ENCODE measurements around the gene MOSMO.
"Not testable (repeated sequence)": the region's sequence is repeated elsewhere in the genome, so short reads cannot be mapped to it uniquely, and the experiment has no call there.

The MOSMO gene

DNA sequence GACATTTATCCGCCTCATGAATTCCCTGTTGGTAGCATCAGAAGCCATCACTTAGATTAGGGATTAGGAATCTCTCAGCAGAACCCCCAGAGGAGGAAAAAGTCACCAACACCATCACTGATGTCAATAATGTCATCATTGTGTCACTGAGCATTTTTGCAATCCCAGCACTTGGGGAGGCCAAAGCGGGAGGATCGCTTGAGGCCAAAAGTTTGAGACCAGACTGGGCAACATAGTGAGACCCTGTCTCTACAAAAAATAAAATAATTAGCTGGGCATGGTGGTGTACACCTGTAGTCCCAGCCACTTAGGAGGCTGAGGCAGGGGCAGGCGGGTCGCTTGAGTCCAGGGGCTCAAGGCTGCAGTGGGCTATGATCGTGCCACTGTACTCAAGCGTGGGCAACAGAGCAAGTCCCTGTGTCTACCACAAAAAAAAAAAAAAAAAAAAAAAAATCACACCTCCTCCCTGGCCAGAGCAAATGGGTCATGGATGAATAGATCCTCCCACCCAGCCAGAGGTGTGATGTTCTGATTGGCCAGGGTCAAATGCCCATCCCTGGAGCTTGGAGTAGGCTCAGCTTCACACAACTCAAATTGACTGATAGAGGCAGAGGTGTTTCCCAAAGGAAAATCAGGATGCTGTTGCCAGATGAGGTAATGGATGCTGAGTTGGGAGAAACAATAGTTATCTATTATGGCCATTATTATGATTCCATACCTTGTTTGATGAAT lies 116.0 kb downstream of the MOSMO start:
- H3K36me3 ChIP-seq (ENCODE audit: control insufficient read depth, low read length) = no peaks in the 10 kb centered on the region
- H3K27ac ChIP-seq (ENCODE audit: low read depth, low read length) = no peak overlapping the region
- H3F3A ChIP-seq (ENCODE audit: control insufficient read depth, insufficient read depth) = no peaks in the 10 kb centered on the region
- H3K9me3 ChIP-seq (ENCODE audit: control insufficient read depth, insufficient read depth, low read length) = no peaks in the 10 kb centered on the region
- H3K9me2 ChIP-seq (replicated peaks; ENCODE audit: control insufficient read depth, low read length) = no peaks in the 10 kb centered on the region
- H3K4me3 ChIP-seq (ENCODE audit: low read length) = no peak overlapping the region
- H3K27me3 ChIP-seq (ENCODE audit: control insufficient read depth, low read length) = peaks cover 9% of the 10 kb centered on the region; the same call in 1 of the 2 replicates
- no peaks in the 10 kb centered on the region for H3K4me1 ChIP-seq (ENCODE audit: control insufficient read depth, low read length)
- H4K20me1 ChIP-seq (ENCODE audit: control insufficient read depth, insufficient read depth, low read depth, low read length) = no peaks in the 10 kb centered on the region
- no peak overlapping the region for H3K4me2 ChIP-seq (ENCODE audit: low read length)
- H3K79me2 ChIP-seq (ENCODE audit: control insufficient read depth, low read length) = no peaks in the 10 kb centered on the region
- TF ChIP-seq, protein P1, sequence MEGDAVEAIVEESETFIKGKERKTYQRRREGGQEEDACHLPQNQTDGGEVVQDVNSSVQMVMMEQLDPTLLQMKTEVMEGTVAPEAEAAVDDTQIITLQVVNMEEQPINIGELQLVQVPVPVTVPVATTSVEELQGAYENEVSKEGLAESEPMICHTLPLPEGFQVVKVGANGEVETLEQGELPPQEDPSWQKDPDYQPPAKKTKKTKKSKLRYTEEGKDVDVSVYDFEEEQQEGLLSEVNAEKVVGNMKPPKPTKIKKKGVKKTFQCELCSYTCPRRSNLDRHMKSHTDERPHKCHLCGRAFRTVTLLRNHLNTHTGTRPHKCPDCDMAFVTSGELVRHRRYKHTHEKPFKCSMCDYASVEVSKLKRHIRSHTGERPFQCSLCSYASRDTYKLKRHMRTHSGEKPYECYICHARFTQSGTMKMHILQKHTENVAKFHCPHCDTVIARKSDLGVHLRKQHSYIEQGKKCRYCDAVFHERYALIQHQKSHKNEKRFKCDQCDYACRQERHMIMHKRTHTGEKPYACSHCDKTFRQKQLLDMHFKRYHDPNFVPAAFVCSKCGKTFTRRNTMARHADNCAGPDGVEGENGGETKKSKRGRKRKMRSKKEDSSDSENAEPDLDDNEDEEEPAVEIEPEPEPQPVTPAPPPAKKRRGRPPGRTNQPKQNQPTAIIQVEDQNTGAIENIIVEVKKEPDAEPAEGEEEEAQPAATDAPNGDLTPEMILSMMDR (IDR thresholded peaks at IDR 0.05; ENCODE audit: low read depth, low read length, poor library complexity, severe bottlenecking) = no peak
- TF ChIP-seq EZH2phosphoT487 (IDR thresholded peaks at IDR 0.05; ENCODE audit: borderline replicate concordance, low read length) = no peak

DNA sequence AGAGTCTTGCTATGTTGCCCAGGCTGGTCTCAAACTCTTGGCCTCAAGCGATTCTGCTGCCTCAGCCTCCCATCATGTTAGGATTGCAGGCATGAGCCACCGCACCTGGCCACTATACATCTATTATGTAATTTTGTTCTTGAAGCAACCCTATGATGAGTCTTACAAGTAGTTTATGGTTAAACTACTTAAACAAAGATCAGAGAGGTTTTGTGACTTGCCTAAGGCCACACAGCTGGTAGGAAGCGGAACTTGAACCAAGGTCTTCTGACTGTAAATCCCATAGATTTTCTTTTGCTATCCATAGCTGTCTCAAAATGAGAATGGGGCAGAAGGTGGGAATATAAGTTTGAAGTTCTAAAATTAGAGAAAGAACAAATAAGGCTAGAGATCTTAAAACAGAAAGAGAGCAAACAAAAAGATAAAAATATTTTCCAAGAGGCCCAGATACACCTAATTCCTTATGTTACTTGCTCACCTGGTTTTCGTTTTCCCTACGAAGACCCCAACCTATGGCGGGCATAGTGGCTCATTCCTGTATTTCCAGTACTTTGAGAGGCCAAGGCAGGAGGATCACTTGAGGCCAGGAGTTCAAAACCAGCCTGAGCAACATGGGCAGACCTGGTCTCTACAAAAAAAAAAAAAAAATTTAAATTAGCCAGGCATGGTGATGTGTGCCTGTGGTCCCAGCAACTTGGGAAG lies 116.8 kb downstream of the MOSMO start:
- H3K9me2 ChIP-seq (replicated peaks; ENCODE audit: control insufficient read depth, low read length) = no peaks in the 10 kb centered on the region
- peaks cover 9% of the 10 kb centered on the region; the same call in 1 of the 2 replicates for H3K27me3 ChIP-seq (ENCODE audit: control insufficient read depth, low read length)
- no peaks in the 10 kb centered on the region for H3K79me2 ChIP-seq (ENCODE audit: control insufficient read depth, low read length)
- H4K20me1 ChIP-seq (ENCODE audit: control insufficient read depth, insufficient read depth, low read depth, low read length) = no peaks in the 10 kb centered on the region
- H3K9me3 ChIP-seq (ENCODE audit: control insufficient read depth, insufficient read depth, low read length) = no peaks in the 10 kb centered on the region
- H3K4me3 ChIP-seq (ENCODE audit: low read length) = no peak overlapping the region
- no peak overlapping the region for H3K4me2 ChIP-seq (ENCODE audit: low read length)
- no peaks in the 10 kb centered on the region for H3K36me3 ChIP-seq (ENCODE audit: control insufficient read depth, low read length)
- H3K27ac ChIP-seq (ENCODE audit: low read depth, low read length) = no peak overlapping the region
- H3K4me1 ChIP-seq (ENCODE audit: control insufficient read depth, low read length) = no peaks in the 10 kb centered on the region
- H3F3A ChIP-seq (ENCODE audit: control insufficient read depth, insufficient read depth) = no peaks in the 10 kb centered on the region
- TF ChIP-seq, protein P1 (IDR thresholded peaks at IDR 0.05; ENCODE audit: low read depth, low read length, poor library complexity, severe bottlenecking) = no peak
- TF ChIP-seq EZH2phosphoT487 (IDR thresholded peaks at IDR 0.05; ENCODE audit: borderline replicate concordance, low read length) = no peak

DNA sequence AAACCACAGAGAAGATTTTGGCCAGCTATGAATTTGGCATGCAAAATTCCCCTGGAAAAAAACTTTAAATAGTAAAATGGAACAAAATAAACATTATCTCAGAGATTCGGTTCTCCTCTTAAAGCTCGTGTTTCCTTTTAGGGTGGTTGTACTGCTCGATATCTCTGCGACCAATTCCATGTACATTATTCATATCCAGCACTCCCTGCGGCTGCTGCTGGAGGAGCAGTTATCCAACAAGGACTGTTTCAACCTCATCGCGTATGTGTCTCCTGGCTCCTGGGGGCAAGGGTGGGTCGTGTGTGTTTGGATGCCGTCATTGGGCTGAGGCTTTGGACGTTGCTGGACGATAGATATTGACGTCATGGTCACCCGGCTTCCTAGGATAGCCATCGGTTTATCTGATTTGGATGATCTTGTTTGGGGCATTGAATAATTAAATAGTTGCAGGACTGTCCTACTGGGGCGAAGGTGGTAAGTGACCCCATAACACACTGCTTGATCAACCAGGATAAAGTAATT lies 118.2 kb downstream of the MOSMO start:
- Histone ChIP-seq H3K9me3 (ENCODE audit: control insufficient read depth, insufficient read depth, low read length) (no peaks in the 10 kb centered on the region), H3K4me2 (ENCODE audit: low read length) (no peak overlapping the region), H4K20me1 (ENCODE audit: control insufficient read depth, insufficient read depth, low read depth, low read length) (no peaks in the 10 kb centered on the region), H3K27me3 (ENCODE audit: control insufficient read depth, low read length) (peaks cover 7% of the 10 kb centered on the region; the same call in 1 of the 2 replicates), H3K4me3 (ENCODE audit: low read length) (no peak overlapping the region), H3F3A (ENCODE audit: control insufficient read depth, insufficient read depth) (no peaks in the 10 kb centered on the region), H3K36me3 (ENCODE audit: control insufficient read depth, low read length) (no peaks in the 10 kb centered on the region), H3K79me2 (ENCODE audit: control insufficient read depth, low read length) (no peaks in the 10 kb centered on the region), H3K27ac (ENCODE audit: low read depth, low read length) (no peak overlapping the region), H3K9me2 (replicated peaks; ENCODE audit: control insufficient read depth, low read length) (no peaks in the 10 kb centered on the region), H3K4me1 (ENCODE audit: control insufficient read depth, low read length) (no peaks in the 10 kb centered on the region)
- no peak for TF ChIP-seq EZH2phosphoT487 (IDR thresholded peaks at IDR 0.05; ENCODE audit: borderline replicate concordance, low read length)
- TF ChIP-seq, protein P1 (IDR thresholded peaks at IDR 0.05; ENCODE audit: low read depth, low read length, poor library complexity, severe bottlenecking) = no peak

DNA sequence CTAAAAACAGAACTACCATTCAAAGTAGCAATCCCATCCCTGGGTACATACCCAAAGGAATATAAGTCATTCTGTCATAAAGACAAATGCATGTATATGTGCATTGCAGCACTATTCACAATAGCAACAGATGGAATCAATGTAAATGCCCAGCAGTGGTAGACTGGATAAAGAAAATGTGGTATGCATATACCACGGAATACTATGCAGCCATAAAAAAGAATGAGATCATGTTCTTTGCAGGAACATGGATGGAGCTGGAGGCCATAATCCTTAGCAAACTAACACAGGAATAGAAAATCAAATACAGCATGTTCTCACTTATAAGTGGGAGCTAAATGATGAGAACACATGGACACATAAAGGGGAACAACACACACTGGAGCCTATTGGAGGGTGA lies 120.6 kb downstream of the MOSMO start:
- not testable (repeated sequence) for H3K79me2 ChIP-seq (ENCODE audit: control insufficient read depth, low read length)

More for the DNA sequence above, 120.6 kb downstream of the MOSMO start:
- not testable (repeated sequence) for H3K4me3 ChIP-seq (ENCODE audit: low read length); H3K4me1 ChIP-seq (ENCODE audit: control insufficient read depth, low read length); H3F3A ChIP-seq (ENCODE audit: control insufficient read depth, insufficient read depth); H3K36me3 ChIP-seq (ENCODE audit: control insufficient read depth, low read length); H3K9me2 ChIP-seq (replicated peaks; ENCODE audit: control insufficient read depth, low read length); H3K27me3 ChIP-seq (ENCODE audit: control insufficient read depth, low read length); H4K20me1 ChIP-seq (ENCODE audit: control insufficient read depth, insufficient read depth, low read depth, low read length); H3K9me3 ChIP-seq (ENCODE audit: control insufficient read depth, insufficient read depth, low read length); H3K4me2 ChIP-seq (ENCODE audit: low read length); H3K27ac ChIP-seq (ENCODE audit: low read depth, low read length)
